Measurements from ENCODE around the gene TMC6. TPM values are rescaled to one million over a fixed set of nuclear protein-coding genes. Genes with fewer than 3 reads are reported as not detected.

Gene TMC6
- total RNA-seq, 1 experiment from 2014 or later = 116 TPM

GRCh38 chr17:78105101-78105500, 23.5 kb downstream of the TMC6 start:
- CTCF ChIA-PET = interaction anchor here (0.6 kb wide), 1 partner anchor 11 kb away, joined by 3 read pairs; no protein-coding TSS in a partner anchor
- H3K27ac Mint-ChIP-seq (ENCODE audit: unreplicated experiment) = no peak overlapping the region
- DNase-seq = no peak
- no peak overlapping the region for H3K4me3 Mint-ChIP-seq (ENCODE audit: low read depth, unreplicated experiment)
- TF ChIP-seq CTCF (IDR thresholded peaks at IDR 0.05; ENCODE audit: unreplicated experiment) = no peak
- no peaks in the 10 kb centered on the region for H3K9me3 Mint-ChIP-seq (ENCODE audit: low read depth, unreplicated experiment)
- H3K36me3 Mint-ChIP-seq (ENCODE audit: insufficient read depth, unreplicated experiment) = peaks cover 21% of the 10 kb centered on the region
- H3K4me1 Mint-ChIP-seq (ENCODE audit: low read depth, unreplicated experiment) = no peaks in the 10 kb centered on the region
- intact Hi-C loops (cut with micrococcal nuclease; ENCODE audit: unreplicated experiment) = no loop called here
- BruUV-seq (replicated peaks) = no TSS peak
- H3K27me3 Mint-ChIP-seq (ENCODE audit: unreplicated experiment) = no peaks in the 10 kb centered on the region

GRCh38 chr17:78104540-78104941, 24.0 kb downstream of the TMC6 start:
- Mint-ChIP-seq H3K4me1 (ENCODE audit: low read depth, unreplicated experiment) (no peaks in the 10 kb centered on the region), H3K9me3 (ENCODE audit: low read depth, unreplicated experiment) (no peaks in the 10 kb centered on the region), H3K36me3 (ENCODE audit: insufficient read depth, unreplicated experiment) (peaks cover 20% of the 10 kb centered on the region), H3K27me3 (ENCODE audit: unreplicated experiment) (no peaks in the 10 kb centered on the region), H3K4me3 (ENCODE audit: low read depth, unreplicated experiment) (no peak overlapping the region), H3K27ac (ENCODE audit: unreplicated experiment) (no peak overlapping the region)
- intact Hi-C loops (cut with micrococcal nuclease; ENCODE audit: unreplicated experiment) = no loop called here
- no peak for DNase-seq
- no peak for TF ChIP-seq CTCF (IDR thresholded peaks at IDR 0.05; ENCODE audit: unreplicated experiment)
- CTCF ChIA-PET = interaction anchor here (0.6 kb wide), 1 partner anchor 10 kb away, joined by 3 read pairs; no protein-coding TSS in a partner anchor
- BruUV-seq (replicated peaks) = no TSS peak

GRCh38 chr17:78103311-78103710, 25.2 kb downstream of the TMC6 start:
- Mint-ChIP-seq H3K27ac (ENCODE audit: unreplicated experiment) (no peak overlapping the region), H3K27me3 (ENCODE audit: unreplicated experiment) (no peaks in the 10 kb centered on the region), H3K9me3 (ENCODE audit: low read depth, unreplicated experiment) (no peaks in the 10 kb centered on the region), H3K36me3 (ENCODE audit: insufficient read depth, unreplicated experiment) (peaks cover 13% of the 10 kb centered on the region), H3K4me1 (ENCODE audit: low read depth, unreplicated experiment) (no peaks in the 10 kb centered on the region), H3K4me3 (ENCODE audit: low read depth, unreplicated experiment) (no peak overlapping the region)
- CTCF ChIA-PET = no interaction called here
- intact Hi-C loops (cut with micrococcal nuclease; ENCODE audit: unreplicated experiment) = no loop called here
- TF ChIP-seq CTCF (IDR thresholded peaks at IDR 0.05; ENCODE audit: unreplicated experiment) = no peak
- no peak for DNase-seq
- BruUV-seq (replicated peaks) = no TSS peak

GRCh38 chr17:78101542-78101941, 27.0 kb downstream of the TMC6 start:
- H3K4me3 Mint-ChIP-seq (ENCODE audit: low read depth, unreplicated experiment) = no peak overlapping the region
- H3K27ac Mint-ChIP-seq (ENCODE audit: unreplicated experiment) = no peak overlapping the region

More at GRCh38 chr17:78101542-78101941, 27.0 kb downstream of the TMC6 start:
- H3K27me3 Mint-ChIP-seq (ENCODE audit: unreplicated experiment) = no peaks in the 10 kb centered on the region
- CTCF ChIA-PET = interaction anchor here (0.6 kb wide), 1 partner anchor 175 kb away, joined by 3 read pairs; no protein-coding TSS in a partner anchor
- no peak for DNase-seq
- no peak for TF ChIP-seq CTCF (IDR thresholded peaks at IDR 0.05; ENCODE audit: unreplicated experiment)
- H3K9me3 Mint-ChIP-seq (ENCODE audit: low read depth, unreplicated experiment) = no peaks in the 10 kb centered on the region
- BruUV-seq (replicated peaks) = no TSS peak
- intact Hi-C loops (cut with micrococcal nuclease; ENCODE audit: unreplicated experiment) = no loop called here
- peaks cover 8% of the 10 kb centered on the region for H3K36me3 Mint-ChIP-seq (ENCODE audit: insufficient read depth, unreplicated experiment)
- H3K4me1 Mint-ChIP-seq (ENCODE audit: low read depth, unreplicated experiment) = no peaks in the 10 kb centered on the region
